ENCODE results near the gene ANKS6.

ANKS6 gene

GRCh38 chr9:98791608-98792490 lies 4.5 kb downstream of the ANKS6 start:
- DNase-seq, result no peak

- DNase-seq, result peak in 44 of 56 donors; percentile 11 to 82 (median 51)
Measured at GRCh38 chr9:98790842-98791607, 5.3 kb downstream of the ANKS6 start.

GRCh38 chr9:98790134-98790841 lies 6.1 kb downstream of the ANKS6 start:
- DNase-seq, result no peak

GRCh38 chr9:98789483-98790133 lies 6.7 kb downstream of the ANKS6 start:
- DNase-seq, result no peak

GRCh38 chr9:98787766-98788335 lies 8.5 kb downstream of the ANKS6 start:
- DNase-seq, result no peak

GRCh38 chr9:98786750-98787510 lies 9.4 kb downstream of the ANKS6 start:
- DNase-seq, result no peak

- no peak for DNase-seq
Measured at GRCh38 chr9:98784831-98785806, 11.2 kb downstream of the ANKS6 start.

GRCh38 chr9:98783518-98784226 lies 12.7 kb downstream of the ANKS6 start:
- no peak for DNase-seq

- no peak for DNase-seq
Measured at GRCh38 chr9:98781588-98782383, 14.6 kb downstream of the ANKS6 start.

GRCh38 chr9:98780059-98780749 lies 16.2 kb downstream of the ANKS6 start:
- no peak for DNase-seq

GRCh38 chr9:98778711-98779530 lies 17.4 kb downstream of the ANKS6 start:
- DNase-seq, result no peak

- DNase-seq, result no peak
Measured at GRCh38 chr9:98778251-98778650, 18.1 kb downstream of the ANKS6 start.

- no peak for DNase-seq
Measured at GRCh38 chr9:98777618-98778017, 18.7 kb downstream of the ANKS6 start.

GRCh38 chr9:98775831-98776441 lies 20.4 kb downstream of the ANKS6 start:
- peak in 6 of 56 donors; percentile 2 to 43 (median 14) for DNase-seq

GRCh38 chr9:98774746-98775145 lies 21.6 kb downstream of the ANKS6 start:
- DNase-seq, result no peak
